Measurements from ENCODE around the gene DLG1. TPM values are rescaled to one million over a fixed set of nuclear protein-coding genes. Genes with fewer than 3 reads are reported as not detected.

DLG1 gene
- total RNA-seq, 1 experiment from 2014 or later: 89.8 TPM

- Histone ChIP-seq H3K36me3 (ENCODE audit: control insufficient read depth in 1 of 2, insufficient read depth in 2 of 2, low read length in 2 of 2) (no peaks in the 10 kb centered on the region), H3K4me3 (replicated peaks in 1 of 2; ENCODE audit: low read depth in 1 of 2, low read length in 2 of 2) (no peak overlapping the region), H3K4me1 (ENCODE audit: control insufficient read depth in 1 of 2, insufficient read depth in 2 of 2, low read length in 2 of 2) (no peaks in the 10 kb centered on the region), H3K27ac (ENCODE audit: low read depth, low read length) (no peak overlapping the region), H3K79me2 (ENCODE audit: insufficient read depth, low read length) (peaks cover 68% of the 10 kb centered on the region), H4K20me1 (ENCODE audit: insufficient read depth) (no peaks in the 10 kb centered on the region), H2AFZ (ENCODE audit: low read depth, low read length, poor library complexity, severe bottlenecking) (no peak overlapping the region), H3K27me3 (ENCODE audit: insufficient read depth, low read length) (no peaks in the 10 kb centered on the region), H3K9ac (ENCODE audit: low read length) (no peak overlapping the region), H3K9me3 (ENCODE audit: control insufficient read depth in 1 of 2, insufficient read depth in 1 of 2, low read depth in 1 of 2, low read length in 2 of 2) (no peaks in the 10 kb centered on the region), H3K9me2 (ENCODE audit: insufficient read depth) (no peaks in the 10 kb centered on the region), H3K4me2 (ENCODE audit: low read length) (no peak overlapping the region)
- TF ChIP-seq POLR2A (IDR thresholded peaks at IDR 0.05; ENCODE audit: borderline replicate concordance, extremely low read depth, insufficient read depth, insufficient read length) (no peak), ZNF274 (IDR thresholded peaks at IDR 0.05; ENCODE audit: low read depth, low read length) (no peak), POLR2AphosphoS5 (IDR thresholded peaks at IDR 0.05; ENCODE audit: low read depth, low read length) (no peak), EZH2 (IDR thresholded peaks at IDR 0.05) (no peak), MAX (IDR thresholded peaks at IDR 0.05) (no peak), SIN3A (IDR thresholded peaks at IDR 0.05; ENCODE audit: low read depth) (no peak), SP1 (IDR thresholded peaks at IDR 0.05; ENCODE audit: low read depth) (no peak), CBX3 (IDR thresholded peaks at IDR 0.05; ENCODE audit: low read depth) (no peak), ZFX (IDR thresholded peaks at IDR 0.05) (no peak), FOSL1 (IDR thresholded peaks at IDR 0.05; ENCODE audit: low read depth) (no peak), EZH2phosphoT487 (IDR thresholded peaks at IDR 0.05; ENCODE audit: borderline replicate concordance) (no peak)
- RAD21 ChIA-PET (ENCODE audit: low non-redundant PET in 1 of 2, low total read pairs in 2 of 2, uncharacterized antibody in 2 of 2, unreplicated experiment in 2 of 2): no interaction called here
- DNase-seq (ENCODE audit: low read depth, low spot score) (no peak), ATAC-seq (no peak)
- no TSS peak for BruUV-seq (replicated peaks)
- CTCF ChIA-PET: no interaction called here
- POLR2A ChIA-PET: no interaction called here
- intact Hi-C loops (cut with micrococcal nuclease): no loop called here
Observed at GRCh38 chr3:197175503-197175902, 122.9 kb downstream of the DLG1 start.

- H3K9me3 ChIP-seq (ENCODE audit: control insufficient read depth in 1 of 2, insufficient read depth in 1 of 2, low read depth in 1 of 2, low read length in 2 of 2): no peaks in the 10 kb centered on the region
- no peak overlapping the region for H3K27ac ChIP-seq (ENCODE audit: low read depth, low read length)
- H3K4me2 ChIP-seq (ENCODE audit: low read length): no peak overlapping the region
- no peak for ATAC-seq
- intact Hi-C loops (cut with micrococcal nuclease): no loop called here
- H3K4me3 ChIP-seq (replicated peaks in 1 of 2; ENCODE audit: low read depth in 1 of 2, low read length in 2 of 2): no peak overlapping the region
- no peaks in the 10 kb centered on the region for H3K9me2 ChIP-seq (ENCODE audit: insufficient read depth)
- RAD21 ChIA-PET (ENCODE audit: low non-redundant PET in 1 of 2, low total read pairs in 2 of 2, uncharacterized antibody in 2 of 2, unreplicated experiment in 2 of 2): no interaction called here
- peaks cover 64% of the 10 kb centered on the region for H3K79me2 ChIP-seq (ENCODE audit: insufficient read depth, low read length)
- H3K4me1 ChIP-seq (ENCODE audit: control insufficient read depth in 1 of 2, insufficient read depth in 2 of 2, low read length in 2 of 2): no peaks in the 10 kb centered on the region
- TF ChIP-seq MAX (IDR thresholded peaks at IDR 0.05): no peak
- TF ChIP-seq EGR1 (IDR thresholded peaks at IDR 0.05; ENCODE audit: low read depth): no peak
- TF ChIP-seq FOSL1 (IDR thresholded peaks at IDR 0.05; ENCODE audit: low read depth): no peak
- no peak for TF ChIP-seq ELF1 (IDR thresholded peaks at IDR 0.05; ENCODE audit: borderline replicate concordance, low read depth)
- no peak for TF ChIP-seq CTCF (IDR thresholded peaks at IDR 0.05 in 2 of 3, conservative IDR thresholded peaks at IDR 0.05 in 1 of 3; ENCODE audit: borderline replicate concordance in 1 of 3, insufficient read depth in 1 of 3, low read depth in 2 of 3, low read length in 2 of 3)
- H3K36me3 ChIP-seq (ENCODE audit: control insufficient read depth in 1 of 2, insufficient read depth in 2 of 2, low read length in 2 of 2): no peaks in the 10 kb centered on the region
- no peak overlapping the region for H2AFZ ChIP-seq (ENCODE audit: low read depth, low read length, poor library complexity, severe bottlenecking)
- CTCF ChIA-PET: no interaction called here
- BruUV-seq (replicated peaks): no TSS peak
- no peaks in the 10 kb centered on the region for H3K27me3 ChIP-seq (ENCODE audit: insufficient read depth, low read length)
- no peak overlapping the region for H3K9ac ChIP-seq (ENCODE audit: low read length)
- POLR2A ChIA-PET: no interaction called here
- no peaks in the 10 kb centered on the region for H4K20me1 ChIP-seq (ENCODE audit: insufficient read depth)
- no peak for DNase-seq (ENCODE audit: low read depth, low spot score)
Observed at GRCh38 chr3:197174927-197175326, 123.5 kb downstream of the DLG1 start.

Data from HCT116 (cell line).